ENCODE results near the gene LRRC25. TPM values are rescaled to one million over a fixed set of nuclear protein-coding genes. Genes with fewer than 3 reads are reported as not detected.

The LRRC25 gene
- total and polyA plus RNA-seq, 2 of the 4 experiments (the other 2 are of a cell fraction): 0.03 TPM; not detected in 1

GRCh38 chr19:18399008-18399407 is 1.6 kb upstream of the LRRC25 start:
- CTCF ChIA-PET: interaction anchor here (0.9 to 1.5 kb wide), 2 partner anchors 10 to 11 kb away, joined by 4 read pairs; no protein-coding TSS in a partner anchor
- intact Hi-C loops (cut with micrococcal nuclease): no loop called here

More at GRCh38 chr19:18399008-18399407, 1.6 kb upstream of the LRRC25 start:
- Histone ChIP-seq H4K5ac (ENCODE audit: low read depth, low read length) (no peak overlapping the region), H3K23ac (ENCODE audit: low read depth, low read length) (no peak overlapping the region), H3K9ac (ENCODE audit: low read depth, low read length) (no peak overlapping the region), H3K27ac (ENCODE audit: insufficient read depth, low read length) (peak overlapping the region; percentile 18; the same call in 1 of the 2 replicates), H2AK9ac (replicated peaks; ENCODE audit: low read depth, low read length, poor library complexity) (no peak overlapping the region), H3K4me1 (ENCODE audit: control insufficient read depth, insufficient read depth, low read length) (peaks cover 21% of the 10 kb centered on the region), H3K79me1 (ENCODE audit: low read depth in 1 of 2, low read length in 2 of 2) (no peaks in the 10 kb centered on the region), H3K9me3 (ENCODE audit: control insufficient read depth, insufficient read depth, low read length) (no peaks in the 10 kb centered on the region), H4K20me1 (ENCODE audit: insufficient read depth, low read length) (no peaks in the 10 kb centered on the region), H2BK5ac (ENCODE audit: low read depth, low read length, poor library complexity, severe bottlenecking) (no peak overlapping the region), H2AFZ (replicated peaks; ENCODE audit: low read length, poor library complexity) (no peak overlapping the region), H3K4me2 (ENCODE audit: low read depth, low read length) (no peak overlapping the region), H3K56ac (ENCODE audit: extremely low read depth, insufficient read depth, low read length) (no peak overlapping the region), H2BK15ac (ENCODE audit: low read depth, low read length) (no peak overlapping the region), H4K91ac (ENCODE audit: insufficient read depth, low read depth, low read length) (no peak overlapping the region), H2BK20ac (ENCODE audit: low read depth, low read length) (no peak overlapping the region), H3K4me3 (ENCODE audit: insufficient read depth, low read depth, low read length) (no peak overlapping the region), H3K9me1 (ENCODE audit: insufficient read depth, low read length) (peaks cover 6% of the 10 kb centered on the region; the same call in 1 of the 2 replicates), H2AK5ac (ENCODE audit: low read depth, low read length) (peak overlapping the region; percentile 30; the same call in 1 of the 2 replicates), H4K8ac (ENCODE audit: low read depth in 2 of 2, low read length in 2 of 2) (peak overlapping the region in 1 of 2 experiments; percentile 4; a peak in 1 of 4 replicates), H3K4ac (ENCODE audit: low read depth, low read length) (0 out of 2 replicates have a peak overlapping the region, but pooled peaks have one; percentile 34), H3K18ac (ENCODE audit: low read depth, low read length) (no peak overlapping the region), H2BK120ac (ENCODE audit: low read depth, low read length) (peak overlapping the region; percentile 65; the same call in 1 of the 2 replicates), H3K27me3 (ENCODE audit: control insufficient read depth, insufficient read depth, low read length) (no peaks in the 10 kb centered on the region), H3K36me3 (ENCODE audit: control insufficient read depth, insufficient read depth, low read length) (no peaks in the 10 kb centered on the region), H3K14ac (replicated peaks; ENCODE audit: low read depth, low read length) (no peak overlapping the region)
- in situ Hi-C loops (cut with MboI; ENCODE audit: low sequenced_read_pairs) (no loop called here), dilution Hi-C loops (cut with HindIII; ENCODE audit: low sequenced_read_pairs, unreplicated experiment) (no loop called here)
- WGBS, 2 experiments (ENCODE audit: extremely low coverage in 2 of 2, insufficient read length in 1 of 2): 0% methylated on average over 4 of the region's 6 CpGs; no CpG with 5 or more reads in 1 of the 2 experiments
- BruUV-seq (replicated peaks): no TSS peak
- TF ChIP-seq CTCF (conservative IDR thresholded peaks at IDR 0.05; ENCODE audit: low read depth, low read length) (no peak), RCOR1 (IDR thresholded peaks at IDR 0.05; ENCODE audit: insufficient replicate concordance, low read length) (no peak), NFE2L2 (IDR thresholded peaks at IDR 0.05; ENCODE audit: low read depth, low read length) (peak; percentile 54; the same call in 1 of the 2 replicates), MAFK (IDR thresholded peaks at IDR 0.05; ENCODE audit: low read depth, low read length) (peak; percentile 90), FOS (IDR thresholded peaks at IDR 0.05; ENCODE audit: low read depth, low read length) (no peak), BHLHE40 (IDR thresholded peaks at IDR 0.05; ENCODE audit: low read depth, low read length) (peak; percentile 75)
- ATAC-seq (ENCODE audit: low read depth): peak; percentile 80
- peak; percentile 87 for DNase-seq
- POLR2A ChIA-PET (ENCODE audit: unreplicated experiment): interaction anchor here (0.6 kb wide), 1 partner anchor 57 kb away, joined by 6 read pairs; no protein-coding TSS in a partner anchor
